K562 (cell line): Measurements from ENCODE around the gene MYH7B. TPM values are rescaled to one million over a fixed set of nuclear protein-coding genes. Genes with fewer than 3 reads are reported as not detected.

Experiments
- ATAC-seq: fragments of 200-7000 bp; cut with Tn5 transposase; 3 replicates; pipeline ENCODE4 v1.9.1; 2020; ENCODE audit warnings: moderate library complexity
- BruUV-seq: library from RNA; stranded (reverse); fragments of 400-500 nt; replicated peaks from 2 replicates; lab custom pipeline; 2021; lab: Mats Ljungman, UMichigan
- CTCF ChIA-PET: fragments of 300-600 bp; formaldehyde crosslinking; extraction: SDS; loops from one replicate; lab custom pipeline; 2021; ENCODE audit warnings: low intra/inter-chr PET ratio; lab: Yijun Ruan, JAX
- POLR2A ChIA-PET: fragments of 300-600, 350-650 bp; sonication (Branson Sonifier 250); formaldehyde crosslinking; extraction: SDS; loops from one replicate; lab custom pipeline; 2021; ENCODE audit warnings: antibody characterized with exemption, inconsistent platforms; lab: Yijun Ruan, JAX
- DNase-seq, 4 experiments: peaks; one replicate each; pipeline versions ENCODE4 v3.0.0 to v3.0.0-alpha.2; 2011 to 2018; ENCODE audit warnings: low spot score in 3 of 4, mixed read lengths in 3 of 4; ENCODE audit errors: extremely low read depth in 1 of 4
- FAIRE-seq: peaks from 2 replicates; lab custom pipeline; 2011; peaks lifted over from hg19 to GRCh38; lab: Jason Lieb, UNC
- H2AFZ ChIP-seq: 2 replicates; pipeline ENCODE4 v1.6.0; 2011; ENCODE audit warnings: low read depth, low read length, control low read depth, inconsistent platforms
- H3K27ac ChIP-seq: fragments of 200-600 bp; 3 replicates; pipeline ENCODE4 v1.8.0; 2011; ENCODE audit warnings: low read depth, mild to moderate bottlenecking, control low read depth, inconsistent platforms, low read length, moderate library complexity, mixed read lengths; ENCODE audit errors: extremely low read depth
- H3K27me3 ChIP-seq, 2 experiments: fragments of 300-600 bp in 1 of 2; 2 replicates in 1 of 2; 3 replicates in 1 of 2; pipeline versions ENCODE4 v1.6.0 to v1.8.0; 2011; ENCODE audit warnings: inconsistent platforms in 2 of 2, low read length in 2 of 2, mild to moderate bottlenecking in 1 of 2, mixed read lengths in 1 of 2, moderate library complexity in 1 of 2; ENCODE audit not compliant: control insufficient read depth in 2 of 2, insufficient read depth in 2 of 2
- H3K36me3 ChIP-seq: fragments of 300-600 bp; 3 replicates; pipeline ENCODE4 v1.8.0; 2011; ENCODE audit warnings: mild to moderate bottlenecking, low read length, inconsistent platforms; ENCODE audit not compliant: control insufficient read depth, insufficient read depth
- H3K4me1 ChIP-seq, 2 experiments: fragments of 200-600 bp in 1 of 2; replicated peaks in 1 of 2; 2 replicates in 1 of 2; 3 replicates in 1 of 2; pipeline versions ENCODE4 v1.5.1 to v1.8.0; 2011; ENCODE audit warnings: inconsistent platforms in 2 of 2, low read length in 2 of 2, mild to moderate bottlenecking in 1 of 2, mixed read lengths in 1 of 2, moderate library complexity in 1 of 2; ENCODE audit not compliant: control insufficient read depth in 2 of 2, insufficient read depth in 2 of 2
- H3K4me2 ChIP-seq: 2 replicates; pipeline ENCODE4 v1.6.1; 2011; ENCODE audit warnings: low read length, control low read depth, inconsistent platforms, mixed read lengths; ENCODE audit not compliant: insufficient read depth
- H3K4me3 ChIP-seq: fragments of 200-600 bp; sonication (generic), shearing (Covaris generic); 2 replicates; pipeline ENCODE4 v1.5.1; 2016; ENCODE audit warnings: control low read depth, inconsistent platforms
- H3K79me2 ChIP-seq: fragments of 200-600 bp; 3 replicates; pipeline ENCODE4 v1.8.0; 2011; ENCODE audit warnings: low read length, inconsistent platforms; ENCODE audit not compliant: control insufficient read depth, insufficient read depth
- H3K9ac ChIP-seq, 2 experiments: 2 replicates each; pipeline versions ENCODE4 v1.6.0 to v1.6.1; 2011; ENCODE audit warnings: low read depth in 2 of 2, low read length in 2 of 2, control low read depth in 1 of 2, inconsistent platforms in 1 of 2, mild to moderate bottlenecking in 1 of 2, mixed read lengths in 1 of 2; ENCODE audit not compliant: insufficient read depth in 1 of 2
- H3K9me1 ChIP-seq: one replicate; pipeline ENCODE4 v1.6.0; 2011; ENCODE audit warnings: inconsistent platforms, mild to moderate bottlenecking, low read length, moderate library complexity; ENCODE audit not compliant: control insufficient read depth, insufficient read depth
- H3K9me3 ChIP-seq: replicated peaks from 2 replicates; pipeline ENCODE4 v1.5.1; 2011; ENCODE audit warnings: low read depth, low read length, inconsistent platforms; ENCODE audit not compliant: control insufficient read depth, insufficient read depth
- H4K20me1 ChIP-seq: replicated peaks from 2 replicates; pipeline ENCODE4 v1.6.1; 2011; ENCODE audit warnings: low read length, inconsistent platforms, mixed read lengths; ENCODE audit not compliant: control insufficient read depth, insufficient read depth
- ADNP ChIP-seq: fragments of 200-800 bp; sonication (Bioruptor generic); IDR thresholded peaks from 2 replicates; pipeline ENCODE4 v1.6.1; 2016; ENCODE audit warnings: missing genetic modification characterization, missing compliant biosample characterization
- CBX1 ChIP-seq: sonication (generic); IDR thresholded peaks from 2 replicates; pipeline ENCODE4 v1.6.1; 2016; ENCODE audit warnings: antibody characterized with exemption, low read depth, mild to moderate bottlenecking
- CC2D1A ChIP-seq: fragments of 450-650 bp; IDR thresholded peaks from 2 replicates; pipeline ENCODE4 v1.6.1; 2017; ENCODE audit warnings: mild to moderate bottlenecking
- ETV6 ChIP-seq, 3 experiments: fragments of 150-350 bp in 1 of 3; sonication (generic) in 1 of 3; formaldehyde crosslinking in 1 of 3; IDR thresholded peaks; 2 replicates each; pipeline versions ENCODE4 v1.6.1 to v1.8.0; 2014 to 2022; ENCODE audit warnings: borderline replicate concordance in 2 of 3, low read depth in 2 of 3, antibody characterized with exemption in 1 of 3, low read length in 1 of 3, mild to moderate bottlenecking in 1 of 3, missing genetic modification reagents in 1 of 3
- EZH2 ChIP-seq: IDR thresholded peaks from 2 replicates; pipeline ENCODE4 v1.6.1; 2012; ENCODE audit warnings: low read depth, mild to moderate bottlenecking, inconsistent platforms, low read length, borderline replicate concordance
- FOXJ2 ChIP-seq: fragments of 200-800 bp; sonication (Bioruptor generic); IDR thresholded peaks from 2 replicates; pipeline ENCODE4 v1.6.1; 2016; ENCODE audit warnings: missing genetic modification characterization, missing compliant biosample characterization
- HNRNPLL ChIP-seq: fragments of 200-400 bp; formaldehyde crosslinking; IDR thresholded peaks from 2 replicates; pipeline ENCODE4 v1.6.1; 2017; ENCODE audit warnings: low read length, low read depth, mild to moderate bottlenecking; ENCODE audit not compliant: poor library complexity, severe bottlenecking
- POLR2H ChIP-seq: IDR thresholded peaks from 2 replicates; pipeline ENCODE4 v1.6.1; 2016; ENCODE audit warnings: missing genetic modification characterization, low read depth, mild to moderate bottlenecking, control low read depth, missing compliant biosample characterization, moderate library complexity
- TRIM24 ChIP-seq, 2 experiments: fragments of 450-650 bp; IDR thresholded peaks; 2 replicates each; pipeline ENCODE4 v1.6.1; 2016
- ZBTB1 ChIP-seq: sonication (generic); formaldehyde crosslinking; IDR thresholded peaks from 2 replicates; pipeline ENCODE4 v1.8.1; 2023; ENCODE audit warnings: missing genetic modification reagents, low read depth, mild to moderate bottlenecking, borderline replicate concordance
- ZFPM2 ChIP-seq: fragments of 250-450 bp; sonication (Bioruptor Pico); IDR thresholded peaks from 2 replicates; pipeline ENCODE4 v1.5.1; 2022; ENCODE audit warnings: mild to moderate bottlenecking
- ZNF174 ChIP-seq: fragments of 250-450 bp; sonication (Bioruptor Pico); IDR thresholded peaks from 2 replicates; pipeline ENCODE4 v1.4.0; 2020; ENCODE audit warnings: mild to moderate bottlenecking
- ZNF354B ChIP-seq: fragments of 250-450 bp; sonication (Bioruptor Pico); IDR thresholded peaks from 2 replicates; pipeline ENCODE4 v1.4.0; 2020
- WGBS: fragments of 100-300 bp; shearing (Covaris generic); methylation state at CpG from one replicate; pipeline ENCODE4 v1.1.6; 2016; ENCODE audit warnings: low coverage, mixed read lengths; ENCODE audit not compliant: insufficient coverage; ENCODE audit errors: missing lambda C conversion rate; 5-methylcytosine and 5-hydroxymethylcytosine counted together
- in situ Hi-C: fragments of 300-500 bp; cut with MboI; formaldehyde crosslinking; loops from 4 replicates; pipeline ENCODE4 v1.15.0; 2018; ENCODE audit warnings: inconsistent platforms, mixed read lengths
- intact Hi-C: fragments of 100-400 bp; cut with micrococcal nuclease; formaldehyde crosslinking; loops from 2 replicates; pipeline ENCODE4 v1.14.2; 2022
- polyA plus RNA-seq, 8 experiments: library from polyadenylated mRNA; depleted of rRNA in 4 of 8; stranded (reverse) in 5 of 8; unstranded in 3 of 8; fragments of >200 nt; fragmentation: Nextera tagmentation in 2 of 8; fragmentation: Illumina TruSeq in 1 of 8; extraction: Ambion mirVana in 2 of 8; extraction: Trizol in 1 of 8; gene quantifications; 2 replicates each; pipeline versions ENCODE4 v1.2.1 to v1.2.3, GENCODE V29; 2011 to 2014; ENCODE audit warnings: inconsistent platforms in 1 of 8, missing spikeins in 1 of 8
- total RNA-seq, 7 experiments: library from RNA; depleted of rRNA in 6 of 7; stranded (reverse); fragments of >200 nt in 6 of 7; fragmentation: Illumina TruSeq in 2 of 7; extraction: Trizol in 2 of 7; gene quantifications; 2 replicates each; pipeline versions ENCODE4 v1.2.1 to v1.2.3, GENCODE V29; 2011 to 2021; ENCODE audit warnings: low replicate concordance in 1 of 7
- TF ChIP-seq, protein P1 (sequence below), 3 experiments: fragments of 200-800 bp in 1 of 3; sonication (Bioruptor generic) in 1 of 3; sonication (generic) in 1 of 3; formaldehyde crosslinking in 1 of 3; IDR thresholded peaks; 2 replicates each; pipeline versions ENCODE4 v1.6.1 to v1.8.0; 2016 to 2022; ENCODE audit warnings: mild to moderate bottlenecking in 2 of 3, missing compliant biosample characterization in 2 of 3, missing genetic modification characterization in 2 of 3, missing genetic modification reagents in 1 of 3

The MYH7B gene
- total and polyA plus RNA-seq, 9 of the 15 experiments (the other 6 are each of a cell fraction or from before 2014, with no cell fraction given): 0.07 to 0.34 (median 0.13) TPM; not detected in 3

DNA sequence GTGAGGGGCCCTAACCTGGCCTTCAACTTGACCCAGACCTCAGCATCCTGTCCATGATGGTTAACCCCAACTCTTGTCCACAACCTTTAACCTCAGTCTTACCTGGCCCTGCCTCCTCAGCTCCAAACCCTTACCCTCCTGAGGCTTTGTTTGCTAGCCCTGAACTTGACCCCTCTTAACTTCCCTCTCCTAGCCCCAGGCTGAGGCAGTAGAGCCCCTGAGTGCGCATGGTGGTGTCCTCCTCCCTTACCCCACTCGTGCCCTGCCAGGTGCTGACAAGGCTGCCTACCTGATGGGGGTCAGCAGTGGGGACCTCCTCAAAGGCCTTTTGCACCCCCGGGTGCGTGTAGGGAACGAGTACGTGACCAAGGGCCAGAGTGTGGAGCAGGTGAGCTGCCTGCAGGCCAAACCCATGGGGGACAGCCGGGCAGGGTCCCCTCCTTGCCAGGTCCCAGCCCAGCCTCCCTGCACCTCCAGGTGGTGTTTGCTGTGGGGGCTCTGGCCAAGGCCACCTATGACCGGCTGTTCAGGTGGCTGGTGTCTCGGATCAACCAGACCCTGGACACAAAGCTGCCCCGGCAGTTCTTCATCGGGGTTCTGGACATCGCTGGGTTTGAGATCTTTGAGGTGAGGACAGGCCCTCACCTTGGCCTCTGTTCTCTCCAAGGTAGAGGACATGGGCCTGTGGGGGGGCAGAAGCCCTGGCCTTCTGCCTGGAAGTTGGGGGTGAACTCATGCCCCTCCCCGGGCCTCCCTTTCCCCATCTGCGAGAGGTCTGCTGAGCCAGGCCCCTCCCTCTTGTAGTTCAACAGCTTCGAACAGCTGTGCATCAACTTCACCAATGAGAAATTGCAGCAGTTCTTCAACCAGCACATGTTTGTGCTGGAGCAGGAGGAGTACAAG lies 31.9 kb downstream of the MYH7B start:
- CTCF ChIA-PET: no interaction called here

More for the DNA sequence above, 31.9 kb downstream of the MYH7B start:
- ATAC-seq: no peak
- Histone ChIP-seq H3K4me2 (no peak overlapping the region), H3K27me3 (no peaks in the 10 kb centered on the region), H3K4me3 (no peak overlapping the region), H4K20me1 (peaks cover 4% of the 10 kb centered on the region; the same call in 1 of the 2 replicates), H3K4me1 (peaks cover 0 to 42% of the 10 kb centered on the region in 2 experiments; a peak in 3 of 5 replicates), H3K36me3 (no peaks in the 10 kb centered on the region; the same call in 2 of the 3 replicates), H3K27ac (no peak overlapping the region), H3K9me1 (no peaks in the 10 kb centered on the region), H3K9me3 (no peaks in the 10 kb centered on the region), H3K79me2 (no peaks in the 10 kb centered on the region), H3K9ac (peak overlapping the region in 1 of 2 experiments; percentile 43; a peak in 2 of 4 replicates), H2AFZ (no peak overlapping the region)
- intact Hi-C loops (no loop called here), in situ Hi-C loops (no loop called here)
- POLR2A ChIA-PET: interaction anchor here (0.6 to 1.4 kb wide), 4 partner anchors 14 to 822 kb away, joined by 3 to 5 read pairs (median 4); no protein-coding TSS in a partner anchor
- FAIRE-seq: no peak
- WGBS: 56% methylated on average over 13 of the region's 15 CpGs
- DNase-seq: no peak
- BruUV-seq: no TSS peak
- TF ChIP-seq CBX1 (no peak), ZNF174 (CRISPR knock-in tag) (no peak), ZFPM2 (no peak), ADNP (tag) (no peak), TRIM24 (IDR thresholded peaks at IDR 0.05) (no peak), POLR2H (tag) (peak; percentile 41; the same call in 1 of the 2 replicates), ZNF354B (no peak), ZBTB1 (no peak), FOXJ2 (tag) (no peak), CC2D1A (no peak), HNRNPLL (no peak), ETV6 (IDR thresholded peaks at IDR 0.05; ENCODE audit: borderline replicate concordance in 1 of 2, low read depth in 2 of 2, low read length in 1 of 2) (no peak), ETV6 (CRISPR knock-in tag; IDR thresholded peaks at IDR 0.05; ENCODE audit: borderline replicate concordance) (no peak), EZH2 (no peak)
- TF ChIP-seq, protein P1, sequence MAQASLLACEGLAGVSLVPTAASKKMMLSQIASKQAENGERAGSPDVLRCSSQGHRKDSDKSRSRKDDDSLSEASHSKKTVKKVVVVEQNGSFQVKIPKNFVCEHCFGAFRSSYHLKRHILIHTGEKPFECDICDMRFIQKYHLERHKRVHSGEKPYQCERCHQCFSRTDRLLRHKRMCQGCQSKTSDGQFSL (CRISPR knock-in tag; IDR thresholded peaks at IDR 0.05): peak; percentile 14; the same call in 1 of the 2 replicates
- TF ChIP-seq, protein P1 (tag; IDR thresholded peaks at IDR 0.05): no peak
